Stomach smooth muscle (tissue), 2 donors: ENCODE results near the gene FOXG1.
A peak's percentile ranks its signal among the peaks of the same experiment; 100 is the strongest.

Experiments
- H3K27ac ChIP-seq: one replicate; pipeline ENCODE4 v1.7.0; 2013; ENCODE audit warnings: mild to moderate bottlenecking, low read length, inconsistent platforms
- H3K27me3 ChIP-seq, 2 donors: one replicate each; pipeline ENCODE4 v1.7.0; 2013; ENCODE audit warnings: low read length in 2 of 2; ENCODE audit not compliant: insufficient read depth in 2 of 2, control insufficient read depth in 1 of 2
- H3K36me3 ChIP-seq, 2 donors: one replicate each; pipeline ENCODE4 v1.7.0; 2013; ENCODE audit warnings: low read length in 2 of 2; ENCODE audit not compliant: control insufficient read depth in 2 of 2, insufficient read depth in 2 of 2
- H3K4me1 ChIP-seq: one replicate; pipeline ENCODE4 v1.7.0; 2013; ENCODE audit warnings: low read length; ENCODE audit not compliant: control insufficient read depth, insufficient read depth
- H3K4me3 ChIP-seq, 2 donors: one replicate each; pipeline ENCODE4 v1.7.0; 2013; ENCODE audit warnings: low read length in 2 of 2
- H3K9ac ChIP-seq, 2 donors: one replicate each; pipeline ENCODE4 v1.7.0; 2013; ENCODE audit warnings: low read length in 2 of 2, mild to moderate bottlenecking in 1 of 2
- H3K9me3 ChIP-seq, 2 donors: one replicate each; pipeline ENCODE4 v1.7.0; 2013; ENCODE audit warnings: low read length in 2 of 2; ENCODE audit not compliant: control insufficient read depth in 2 of 2
- donor health status: healthy.
- donor health status: Pancreatic carcinoma.

FOXG1 gene

DNA sequence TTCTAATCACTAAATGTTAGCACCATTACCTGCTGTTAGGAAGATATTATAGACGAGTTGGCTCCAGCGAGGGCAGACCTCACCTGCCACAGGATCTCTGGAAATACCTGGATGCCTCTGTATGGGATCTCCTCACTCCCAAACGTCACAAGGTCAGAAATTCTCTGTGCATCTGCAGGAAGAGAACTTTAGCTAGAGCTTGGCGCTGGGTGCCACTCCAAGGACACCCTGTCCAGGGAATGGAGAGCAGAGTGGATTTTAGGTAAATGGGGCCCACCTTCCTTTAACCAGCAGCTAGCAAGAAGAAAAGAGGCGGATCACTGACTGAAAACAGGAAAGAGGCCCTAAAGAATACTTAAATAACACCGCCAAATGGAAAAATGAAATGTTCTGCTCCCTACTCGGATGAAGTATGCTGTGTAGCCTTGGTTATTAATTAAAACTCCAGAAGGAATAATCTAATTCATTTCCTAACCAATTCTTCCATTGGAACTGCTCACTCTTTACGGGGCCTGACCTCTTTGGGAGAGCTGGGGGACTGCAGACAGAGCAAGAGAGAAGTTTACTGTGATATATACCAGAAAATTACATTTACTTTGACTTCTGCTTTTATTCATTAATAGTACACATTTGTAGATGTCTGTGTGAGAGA lies 4.2 kb upstream of the FOXG1 start:
- no peak overlapping the region for H3K27ac ChIP-seq
- H3K9me3 ChIP-seq = peaks cover 0 to 3% of the 10 kb centered on the region in 2 donors
- H3K27me3 ChIP-seq = peaks cover 68 to 87% of the 10 kb centered on the region in 2 donors
- H3K4me1 ChIP-seq = peaks cover 12% of the 10 kb centered on the region
- no peak overlapping the region for H3K9ac ChIP-seq
- H3K4me3 ChIP-seq = no peak overlapping the region
- H3K36me3 ChIP-seq = no peaks in the 10 kb centered on the region

DNA sequence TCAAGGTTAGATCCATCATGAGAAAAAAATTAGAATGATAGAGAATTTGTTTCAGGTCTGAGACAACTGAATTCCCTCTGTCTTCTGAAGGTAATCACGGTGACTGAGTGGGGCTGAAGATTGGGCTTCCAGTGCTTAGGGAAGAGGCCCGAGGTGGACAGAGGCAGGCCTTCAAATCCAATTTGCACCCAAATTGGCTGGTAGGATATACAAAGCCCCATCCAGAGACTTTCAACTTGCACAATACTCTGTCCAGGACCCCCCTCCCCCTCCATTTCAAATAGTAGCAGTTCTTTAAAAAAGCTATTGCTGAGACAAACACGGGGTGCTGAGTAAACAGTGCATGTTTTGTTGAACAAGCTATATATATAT lies 3.6 kb upstream of the FOXG1 start:
- Histone ChIP-seq H3K9ac (no peak overlapping the region), H3K4me3 (no peak overlapping the region), H3K27me3 (peaks cover 66 to 87% of the 10 kb centered on the region in 2 donors), H3K9me3 (peaks cover 0 to 3% of the 10 kb centered on the region in 2 donors), H3K36me3 (no peaks in the 10 kb centered on the region), H3K4me1 (peaks cover 12% of the 10 kb centered on the region), H3K27ac (no peak overlapping the region)

- Histone ChIP-seq H3K27me3 (peaks cover 67 to 87% of the 10 kb centered on the region in 2 donors), H3K4me3 (no peak overlapping the region), H3K4me1 (peaks cover 10% of the 10 kb centered on the region), H3K27ac (no peak overlapping the region), H3K9ac (no peak overlapping the region), H3K9me3 (peaks cover 0 to 4% of the 10 kb centered on the region in 2 donors), H3K36me3 (no peaks in the 10 kb centered on the region)
Observed at GRCh38 chr14:28763751-28764256, 2.8 kb upstream of the FOXG1 start.

GRCh38 chr14:28764257-28765160 lies 2.1 kb upstream of the FOXG1 start:
- no peak overlapping the region for H3K27ac ChIP-seq
- H3K36me3 ChIP-seq = no peaks in the 10 kb centered on the region
- H3K9me3 ChIP-seq = peaks cover 0 to 5% of the 10 kb centered on the region in 2 donors
- no peak overlapping the region for H3K4me3 ChIP-seq
- H3K27me3 ChIP-seq = peaks cover 64 to 87% of the 10 kb centered on the region in 2 donors
- no peak overlapping the region for H3K9ac ChIP-seq
- peaks cover 8% of the 10 kb centered on the region for H3K4me1 ChIP-seq

DNA sequence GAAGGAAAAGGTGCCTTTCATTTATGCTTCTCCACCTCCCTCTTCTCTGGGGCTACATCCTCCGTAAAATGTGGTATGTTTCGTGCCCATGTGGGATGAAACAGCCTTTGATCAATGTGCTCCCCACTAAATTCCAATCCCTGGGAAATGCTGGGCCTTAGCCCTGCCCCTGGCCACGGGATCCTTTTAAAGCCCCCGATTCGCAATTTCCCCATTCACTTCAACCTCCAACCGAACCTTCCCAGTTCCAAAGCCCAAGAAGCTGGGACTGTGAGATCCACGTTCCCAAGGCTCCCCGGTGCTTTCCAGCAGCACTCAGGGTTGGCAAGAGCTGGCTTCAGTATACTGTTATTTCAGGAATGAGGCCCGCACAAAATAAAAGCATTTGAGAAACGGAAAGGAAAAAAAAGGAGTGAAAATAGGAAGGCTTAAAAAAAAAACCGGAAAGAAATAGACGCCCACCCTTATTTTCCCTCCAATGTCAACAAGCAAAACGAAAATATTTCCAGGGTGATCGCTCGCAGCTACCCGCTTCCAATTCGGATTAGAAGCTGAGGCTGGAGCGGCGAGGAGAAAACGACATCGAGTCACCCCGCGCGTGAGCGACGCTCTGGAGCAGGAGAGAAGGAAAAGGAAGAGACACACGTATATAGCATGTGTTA lies 1.3 kb upstream of the FOXG1 start:
- Histone ChIP-seq H3K27ac (no peak overlapping the region), H3K36me3 (no peaks in the 10 kb centered on the region), H3K9me3 (peaks cover 0 to 5% of the 10 kb centered on the region in 2 donors), H3K9ac (no peak overlapping the region), H3K27me3 (peaks cover 56 to 83% of the 10 kb centered on the region in 2 donors), H3K4me3 (peak overlapping the region in 1 of 2 donors; percentile 55), H3K4me1 (peaks cover 8% of the 10 kb centered on the region)

- H3K27ac ChIP-seq = no peak overlapping the region
- no peak overlapping the region for H3K9ac ChIP-seq
- H3K27me3 ChIP-seq = peaks cover 53 to 84% of the 10 kb centered on the region in 2 donors
- peaks cover 0 to 5% of the 10 kb centered on the region in 2 donors for H3K9me3 ChIP-seq
- H3K4me3 ChIP-seq = peak overlapping the region; percentile 31 to 55
- H3K4me1 ChIP-seq = peaks cover 8% of the 10 kb centered on the region
- no peaks in the 10 kb centered on the region for H3K36me3 ChIP-seq
Observed at GRCh38 chr14:28765831-28766468, 637 bp upstream of the FOXG1 start.

- H3K27ac ChIP-seq = no peak overlapping the region
- H3K9ac ChIP-seq = no peak overlapping the region
- peaks cover 40 to 71% of the 10 kb centered on the region in 2 donors for H3K27me3 ChIP-seq
Observed at GRCh38 chr14:28767030-28767852, 654 bp downstream of the FOXG1 start.

GRCh38 chr14:28767853-28768741 lies 1.5 kb downstream of the FOXG1 start:
- peaks cover 39 to 70% of the 10 kb centered on the region in 2 donors for H3K27me3 ChIP-seq
- no peak overlapping the region for H3K4me3 ChIP-seq
- H3K4me1 ChIP-seq = peaks cover 8% of the 10 kb centered on the region
- no peak overlapping the region for H3K27ac ChIP-seq
- H3K36me3 ChIP-seq = no peaks in the 10 kb centered on the region
- no peak overlapping the region for H3K9ac ChIP-seq
- H3K9me3 ChIP-seq = peaks cover 0 to 2% of the 10 kb centered on the region in 2 donors

More at GRCh38 chr14:28767030-28767852, 654 bp downstream of the FOXG1 start:
- H3K4me3 ChIP-seq = no peak overlapping the region
- H3K9me3 ChIP-seq = peaks cover 0 to 4% of the 10 kb centered on the region in 2 donors
- peaks cover 8% of the 10 kb centered on the region for H3K4me1 ChIP-seq
- H3K36me3 ChIP-seq = no peaks in the 10 kb centered on the region

GRCh38 chr14:28769276-28769880 lies 2.8 kb downstream of the FOXG1 start:
- Histone ChIP-seq H3K27me3 (peaks cover 47 to 71% of the 10 kb centered on the region in 2 donors), H3K27ac (no peak overlapping the region), H3K9ac (no peak overlapping the region), H3K4me1 (peaks cover 8% of the 10 kb centered on the region), H3K9me3 (peaks cover 0 to 2% of the 10 kb centered on the region in 2 donors), H3K4me3 (no peak overlapping the region), H3K36me3 (no peaks in the 10 kb centered on the region)
